SKM-1 treated with dmso at 0.1 percent for 144 hours (cell line): ENCODE data around the gene CHD5.

Experiments
- DNase-seq: peaks from one replicate; lab custom pipeline; 2025; ENCODE audit not compliant: unreplicated experiment; lab: John Stamatoyannopoulos, UW

The CHD5 gene

GRCh38 chr1:6113745-6114144 lies 66.4 kb downstream of the CHD5 start:
- no peak for DNase-seq

GRCh38 chr1:6113116-6113515 lies 67.0 kb downstream of the CHD5 start:
- no peak for DNase-seq

DNA sequence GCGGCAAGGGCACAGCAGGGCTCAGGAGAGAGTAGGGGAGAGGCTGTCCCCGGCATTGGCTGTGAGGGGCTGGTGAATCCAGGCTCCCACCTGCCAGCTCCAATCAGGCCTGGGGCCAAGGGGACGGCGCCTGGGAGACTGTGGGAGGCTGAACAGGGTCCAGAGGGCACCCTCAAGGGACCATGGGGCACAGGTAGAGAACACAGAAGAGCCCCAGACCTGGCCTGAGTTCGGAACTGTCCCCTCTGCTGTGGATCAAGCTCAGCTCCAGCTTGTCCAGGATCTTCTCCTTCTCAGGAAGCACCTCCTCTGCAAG lies 67.5 kb downstream of the CHD5 start:
- DNase-seq, result no peak

- DNase-seq, result no peak
Measured at GRCh38 chr1:6111991-6112689, 68.0 kb downstream of the CHD5 start.

DNA sequence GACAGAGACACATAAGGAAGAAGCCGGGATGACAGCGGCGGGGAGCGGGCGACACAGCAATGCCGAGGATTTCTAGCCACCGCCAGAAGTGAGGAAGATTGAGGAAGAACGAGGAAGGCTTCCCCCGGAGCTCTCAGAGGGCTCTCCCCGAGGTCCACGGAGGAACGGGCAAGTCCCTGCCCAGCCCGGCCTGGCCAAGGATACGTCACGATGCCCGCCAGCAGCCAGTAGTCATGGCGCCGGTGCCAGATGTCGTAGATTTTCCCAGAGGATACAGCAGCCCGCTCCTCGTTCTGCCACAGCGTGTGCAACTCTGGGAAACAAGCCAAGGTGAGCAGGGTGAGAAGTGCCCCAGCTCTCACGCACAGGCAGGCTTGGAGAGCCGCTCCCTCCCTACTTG lies 68.5 kb downstream of the CHD5 start:
- DNase-seq, result no peak

GRCh38 chr1:6110326-6110725 lies 69.8 kb downstream of the CHD5 start:
- DNase-seq, result no peak

DNA sequence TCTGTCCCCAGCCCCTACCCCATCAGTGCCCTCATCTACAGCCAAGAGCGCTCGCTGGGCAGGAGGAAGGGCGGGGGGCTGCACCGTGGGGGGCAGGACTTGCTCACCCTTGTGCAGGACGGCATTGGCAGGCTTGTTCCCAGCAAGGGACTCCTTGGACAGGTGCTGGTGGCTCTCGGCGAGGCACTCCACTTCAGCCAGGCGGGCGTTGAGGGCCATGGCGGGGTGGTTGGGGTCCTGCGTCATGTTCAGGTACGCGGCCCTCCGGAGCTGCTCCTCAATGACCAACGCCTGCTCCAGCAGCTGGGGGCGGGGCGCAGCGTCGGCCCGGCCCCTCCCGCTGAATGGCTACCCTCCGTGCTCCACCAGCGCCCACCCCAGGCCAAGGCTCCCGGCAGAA lies 70.4 kb downstream of the CHD5 start:
- DNase-seq, result no peak

GRCh38 chr1:6108937-6109614 lies 71.0 kb downstream of the CHD5 start:
- DNase-seq, result peak; percentile 29

- no peak for DNase-seq
Measured at GRCh38 chr1:6108476-6108875, 71.6 kb downstream of the CHD5 start.

GRCh38 chr1:6107409-6108356 lies 72.4 kb downstream of the CHD5 start:
- no peak for DNase-seq

- no peak for DNase-seq
Measured at GRCh38 chr1:6106977-6107376, 73.1 kb downstream of the CHD5 start.

DNA sequence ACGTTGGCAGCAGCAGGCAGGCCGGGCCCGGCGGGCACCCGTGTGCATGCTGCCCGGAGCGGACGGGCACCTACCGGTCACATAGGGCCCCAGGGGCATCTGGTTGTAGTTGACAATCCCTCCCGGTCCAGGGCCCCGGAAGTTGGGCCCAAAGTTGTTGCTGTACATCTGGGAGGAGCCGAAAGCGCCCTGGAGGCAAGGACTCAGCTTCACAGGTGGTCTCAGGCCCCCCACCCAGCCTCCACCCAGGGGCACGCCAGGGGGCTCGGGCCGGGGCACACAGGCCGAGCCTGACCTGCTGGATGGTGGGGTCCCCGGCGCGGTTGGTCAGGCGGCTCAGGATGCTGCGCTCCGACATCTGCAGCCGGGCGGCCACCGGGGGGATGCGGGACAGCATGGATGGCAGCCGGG lies 73.8 kb downstream of the CHD5 start:
- DNase-seq, result no peak

DNA sequence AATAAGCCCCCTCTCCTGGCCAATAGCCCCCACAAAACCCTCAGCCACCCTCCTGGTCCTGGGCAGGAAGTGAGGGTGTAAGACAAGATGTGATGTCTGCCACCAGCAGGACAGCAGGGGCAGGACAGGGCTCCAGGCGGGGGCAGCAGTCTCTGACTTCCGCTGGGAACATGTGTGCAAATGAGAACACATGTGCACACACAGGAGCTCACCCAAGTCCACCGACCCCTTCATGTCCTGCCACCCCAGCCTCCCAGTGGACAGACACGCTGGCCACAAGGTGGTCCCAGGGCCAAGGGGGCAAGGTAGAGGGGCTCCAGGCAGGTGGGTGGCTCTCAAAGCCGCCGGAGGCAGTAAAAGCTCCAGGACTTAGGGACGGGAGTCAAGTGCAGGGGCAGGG lies 74.4 kb downstream of the CHD5 start:
- DNase-seq, result no peak

DNA sequence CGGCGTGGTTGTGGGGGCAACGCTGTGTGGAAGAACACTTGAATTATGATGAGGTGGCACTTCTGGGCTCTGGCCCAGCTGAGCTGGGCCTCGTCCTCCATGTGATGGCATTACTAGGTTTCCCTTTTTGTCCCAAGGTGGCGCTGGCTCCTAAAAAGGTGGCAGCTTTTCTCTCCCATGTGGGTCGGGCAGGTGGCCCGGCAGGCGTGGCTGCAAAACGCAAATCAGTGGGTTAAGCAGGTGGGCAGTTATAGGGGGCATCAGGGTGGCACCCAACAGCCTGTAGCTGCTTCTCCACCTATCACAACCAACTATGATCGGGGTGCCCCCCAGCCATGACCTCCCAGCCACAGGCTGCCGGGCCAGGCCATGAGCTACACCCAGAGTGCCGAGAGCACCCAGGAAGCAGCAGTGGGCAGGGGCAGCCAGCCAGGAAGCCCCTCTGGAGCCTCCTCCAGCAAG lies 74.9 kb downstream of the CHD5 start:
- no peak for DNase-seq

DNA sequence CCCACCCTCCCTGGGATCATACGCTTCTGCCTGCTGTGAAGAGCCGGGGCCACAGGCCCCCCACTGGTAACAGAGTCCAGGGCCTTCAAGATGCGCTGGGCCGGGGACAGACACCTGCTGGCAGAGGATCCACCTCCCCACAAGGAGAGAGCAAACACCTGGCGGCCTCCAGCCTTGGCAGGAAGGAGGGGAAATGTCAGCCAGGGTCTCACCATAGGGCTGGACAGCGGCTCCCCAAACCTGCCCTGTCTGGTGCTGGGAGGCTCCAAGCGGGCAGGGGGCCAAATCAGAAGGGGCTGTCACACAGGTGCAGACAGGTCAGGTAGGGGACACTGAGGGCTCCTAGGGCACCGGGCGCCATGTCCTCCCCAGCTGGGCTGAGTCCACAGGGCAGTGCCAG lies 75.5 kb downstream of the CHD5 start:
- DNase-seq, result no peak

DNA sequence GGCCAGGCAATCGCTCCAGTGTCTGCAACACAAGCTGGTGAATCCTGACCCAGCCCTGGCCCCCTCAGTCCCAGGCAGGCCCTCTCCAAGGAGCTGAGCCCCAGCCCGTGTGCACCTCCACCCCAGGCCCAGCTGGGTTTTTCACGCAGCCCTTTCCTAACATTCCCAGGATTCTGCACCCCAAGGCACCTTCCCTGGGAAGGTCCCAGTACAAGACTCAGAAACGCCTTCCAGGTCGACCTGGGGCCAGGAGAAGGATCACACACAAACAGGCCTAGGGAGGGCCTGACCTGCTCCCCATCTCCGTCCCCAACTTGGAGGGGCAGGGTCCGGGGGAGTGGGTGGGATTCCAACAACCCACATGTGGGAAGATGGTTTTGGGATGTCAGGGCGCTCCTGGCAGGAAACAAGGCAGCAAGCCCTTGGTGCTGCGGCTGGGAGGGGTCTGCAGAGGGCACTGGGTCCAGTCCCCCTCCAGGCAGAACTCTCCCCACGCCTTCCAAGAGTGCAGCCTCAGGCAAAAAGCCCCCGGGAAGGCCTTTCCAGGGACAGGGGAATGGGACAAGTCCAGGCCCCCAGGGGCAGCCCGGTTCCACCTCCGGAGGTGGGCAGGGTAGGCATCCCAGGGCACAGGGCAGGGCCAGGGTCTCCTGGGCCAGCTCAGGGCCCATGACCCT lies 76.1 kb downstream of the CHD5 start:
- no peak for DNase-seq

GRCh38 chr1:6103111-6103853 lies 76.8 kb downstream of the CHD5 start:
- DNase-seq, result no peak

DNA sequence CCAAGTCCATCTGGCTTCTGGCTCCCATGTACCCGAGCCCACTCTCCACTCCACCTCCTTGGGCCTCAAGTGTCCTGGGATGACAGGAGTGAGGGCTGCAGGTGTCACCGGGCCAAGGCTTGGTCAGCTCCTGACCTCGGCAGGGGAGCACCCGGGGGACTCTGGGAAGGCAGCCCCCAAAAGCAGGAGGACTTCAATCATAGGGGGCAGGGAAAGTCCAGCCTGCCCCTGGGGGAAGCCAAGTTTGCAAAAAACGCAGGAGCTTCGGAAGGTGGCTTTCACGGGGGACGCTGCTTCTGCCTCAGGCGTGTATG lies 77.6 kb downstream of the CHD5 start:
- DNase-seq, result no peak

- no peak for DNase-seq
Measured at GRCh38 chr1:6101826-6102531, 78.1 kb downstream of the CHD5 start.
